Colonic mucosa (tissue), 4 donors: Measurements from ENCODE around the gene DNAJC3. TPM values are rescaled to one million over a fixed set of nuclear protein-coding genes. Genes with fewer than 3 reads are reported as not detected.

ENCODE experiments used
- DNase-seq: peaks from one replicate; pipeline ENCODE4 v3.0.0-alpha.2; 2020
- H3K27ac ChIP-seq: fragments of 200-600 bp; one replicate; pipeline ENCODE4 v1.8.0; 2021
- H3K27me3 ChIP-seq: fragments of 200-600 bp; one replicate; pipeline ENCODE4 v1.8.0; 2021
- H3K36me3 ChIP-seq: fragments of 200-600 bp; one replicate; pipeline ENCODE4 v1.8.0; 2021
- H3K4me1 ChIP-seq: fragments of 200-600 bp; one replicate; pipeline ENCODE4 v1.8.0; 2021; ENCODE audit warnings: mild to moderate bottlenecking
- H3K4me3 ChIP-seq: fragments of 200-600 bp; one replicate; pipeline ENCODE4 v1.8.0; 2021
- H3K9ac ChIP-seq, 2 donors: one replicate each; pipeline ENCODE4 v1.7.0; 2013; ENCODE audit warnings: control low read depth in 2 of 2, low read depth in 2 of 2, low read length in 2 of 2
- H3K9me3 ChIP-seq: fragments of 200-600 bp; one replicate; pipeline ENCODE4 v1.8.0; 2021
- CTCF ChIP-seq: fragments of 200-600 bp; IDR thresholded peaks from one replicate; pipeline ENCODE4 v1.8.0; 2022; ENCODE audit warnings: antibody characterized with exemption, mild to moderate bottlenecking
- intact Hi-C: fragments of 100-400 bp; cut with DNase I; formaldehyde crosslinking; loops from one replicate; pipeline ENCODE4 v1.14.1; 2022
- total RNA-seq, 2 donors: library from RNA; stranded (reverse); fragmentation: NEBNext Ultra II Directional in 1 of 2; extraction: Animal tissue kit (Norgen Biotek cat#: 25700) in 1 of 2; gene quantifications; one replicate each; pipeline ENCODE4 v1.2.1, GENCODE V29; 2021
- donor health status: healthy.
- donor health status: DM: no; HTN: no; CAD: no.
- donor health status: DM: no; HTN: no; CAD: no.

Gene DNAJC3
- total RNA-seq, 2 donors from 2014 or later: 70.6 to 76.8 TPM

- DNase-seq: no peak
- no peak for TF ChIP-seq CTCF
- Histone ChIP-seq H3K9me3 (no peaks in the 10 kb centered on the region), H3K27ac (no peak overlapping the region), H3K27me3 (no peaks in the 10 kb centered on the region), H3K9ac (no peak overlapping the region), H3K4me3 (no peak overlapping the region), H3K36me3 (peaks cover 4% of the 10 kb centered on the region), H3K4me1 (no peaks in the 10 kb centered on the region)
- intact Hi-C loops: no loop called here
Observed at GRCh38 chr13:95793781-95794180, 116.8 kb downstream of the DNAJC3 start.

- Histone ChIP-seq H3K27ac (no peak overlapping the region), H3K27me3 (no peaks in the 10 kb centered on the region), H3K4me3 (no peak overlapping the region), H3K9me3 (no peaks in the 10 kb centered on the region), H3K9ac (no peak overlapping the region), H3K4me1 (no peaks in the 10 kb centered on the region), H3K36me3 (no peaks in the 10 kb centered on the region)
- TF ChIP-seq CTCF: no peak
- intact Hi-C loops: no loop called here
- DNase-seq: no peak
Observed at GRCh38 chr13:95797016-95797415, 120.1 kb downstream of the DNAJC3 start.

- Histone ChIP-seq H3K36me3 (no peaks in the 10 kb centered on the region), H3K4me3 (no peak overlapping the region), H3K27me3 (no peaks in the 10 kb centered on the region), H3K27ac (no peak overlapping the region), H3K9me3 (no peaks in the 10 kb centered on the region), H3K4me1 (no peaks in the 10 kb centered on the region), H3K9ac (no peak overlapping the region)
- no peak for TF ChIP-seq CTCF
- DNase-seq: no peak
- intact Hi-C loops: no loop called here
Observed at GRCh38 chr13:95800436-95800835, 123.5 kb downstream of the DNAJC3 start.

GRCh38 chr13:95801825-95802224 is 124.9 kb downstream of the DNAJC3 start:
- no peaks in the 10 kb centered on the region for H3K4me1 ChIP-seq
- intact Hi-C loops: no loop called here
- TF ChIP-seq CTCF: no peak
- no peaks in the 10 kb centered on the region for H3K36me3 ChIP-seq
- no peaks in the 10 kb centered on the region for H3K9me3 ChIP-seq
- no peak overlapping the region for H3K27ac ChIP-seq
- no peaks in the 10 kb centered on the region for H3K27me3 ChIP-seq
- no peak overlapping the region for H3K9ac ChIP-seq
- no peak overlapping the region for H3K4me3 ChIP-seq
- DNase-seq: no peak

GRCh38 chr13:95805921-95806320 is 129.0 kb downstream of the DNAJC3 start:
- H3K27ac ChIP-seq: no peak overlapping the region
- no peak for DNase-seq
- no peak for TF ChIP-seq CTCF
- H3K36me3 ChIP-seq: no peaks in the 10 kb centered on the region
- no peaks in the 10 kb centered on the region for H3K9me3 ChIP-seq
- H3K27me3 ChIP-seq: no peaks in the 10 kb centered on the region
- no peak overlapping the region for H3K9ac ChIP-seq
- intact Hi-C loops: no loop called here
- no peak overlapping the region for H3K4me3 ChIP-seq
- no peaks in the 10 kb centered on the region for H3K4me1 ChIP-seq

GRCh38 chr13:95809429-95809828 is 132.5 kb downstream of the DNAJC3 start:
- no peaks in the 10 kb centered on the region for H3K9me3 ChIP-seq
- no peak overlapping the region for H3K27ac ChIP-seq
- H3K4me3 ChIP-seq: no peak overlapping the region
- H3K4me1 ChIP-seq: no peaks in the 10 kb centered on the region
- no peak for TF ChIP-seq CTCF
- no peaks in the 10 kb centered on the region for H3K27me3 ChIP-seq
- intact Hi-C loops: no loop called here
- no peak for DNase-seq
- no peaks in the 10 kb centered on the region for H3K36me3 ChIP-seq
- H3K9ac ChIP-seq: no peak overlapping the region
